ENCODE measurements around the gene OR2J2. TPM values are rescaled to one million over a fixed set of nuclear protein-coding genes. Genes with fewer than 3 reads are reported as not detected.
"Not testable (repeated sequence)": the region's sequence is repeated elsewhere in the genome, so short reads cannot be mapped to it uniquely, and the experiment has no call there.

OR2J2 gene
- polyA plus RNA-seq (2013, experiment 1 of 2; ENCODE audit: insufficient read length) = not detected
- not detected for polyA plus RNA-seq (2013, experiment 2 of 2; ENCODE audit: insufficient read length)

DNA sequence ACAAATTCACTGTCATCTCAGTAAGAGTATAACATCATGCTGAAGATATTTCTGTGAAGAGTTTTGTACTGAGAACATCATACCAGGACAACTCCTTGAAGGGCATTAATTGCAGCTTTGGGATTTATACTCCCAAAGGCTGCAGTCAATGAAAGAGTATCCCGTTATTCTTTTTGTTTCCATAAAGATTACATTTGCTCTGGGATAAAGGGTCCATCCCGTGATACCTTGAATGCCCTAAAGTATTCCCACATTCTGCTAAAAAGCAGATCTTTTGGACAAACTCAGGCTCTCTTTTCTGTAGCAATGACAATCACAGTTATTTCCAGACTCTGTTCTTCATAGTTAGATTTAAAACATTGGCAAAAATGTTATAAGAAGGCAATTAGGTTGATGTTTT lies at the start of gene OR2J2:
Gene OR2J2 (plus strand): TSS at position 301 of the 400 bp plus-strand sequence. CDS start 2,729 bp downstream, outside the sequence.
- not testable (repeated sequence) for DNase-seq

DNA sequence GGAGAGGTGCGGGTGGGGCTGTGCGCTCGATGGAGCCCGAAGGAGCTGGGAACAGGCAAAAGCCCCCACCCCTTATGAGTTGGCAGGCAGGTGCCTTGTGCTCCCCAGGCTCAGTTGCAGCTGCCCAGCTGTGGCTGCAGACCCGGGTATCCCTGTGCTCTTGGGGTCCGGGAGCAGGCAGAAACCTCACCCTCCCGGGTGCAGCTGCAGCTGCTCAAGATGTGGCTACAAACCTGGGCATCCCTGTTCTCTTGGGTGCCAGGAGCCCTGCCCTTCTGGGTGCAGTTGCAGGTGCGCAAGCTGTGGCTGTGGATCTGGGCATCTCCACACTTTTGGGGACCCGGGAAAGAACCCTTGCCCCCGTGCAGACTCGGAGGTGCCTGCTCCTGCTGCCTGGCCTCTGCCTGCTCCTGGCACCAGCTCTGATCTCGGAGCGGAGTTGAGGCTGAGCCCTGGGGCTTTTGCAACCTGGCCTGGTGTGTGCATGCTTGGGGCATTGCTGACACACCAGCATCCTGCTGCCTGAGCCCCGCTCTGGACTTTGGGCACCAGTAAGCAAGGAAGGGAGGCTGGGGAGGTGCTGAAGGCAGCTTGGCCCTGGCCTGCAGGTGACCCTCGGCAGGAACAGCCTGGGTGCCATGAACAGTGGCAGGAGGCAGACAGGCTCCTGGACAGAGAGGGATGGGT lies 41.2 kb upstream of the OR2J2 start:
- DNase-seq = no peak

DNA sequence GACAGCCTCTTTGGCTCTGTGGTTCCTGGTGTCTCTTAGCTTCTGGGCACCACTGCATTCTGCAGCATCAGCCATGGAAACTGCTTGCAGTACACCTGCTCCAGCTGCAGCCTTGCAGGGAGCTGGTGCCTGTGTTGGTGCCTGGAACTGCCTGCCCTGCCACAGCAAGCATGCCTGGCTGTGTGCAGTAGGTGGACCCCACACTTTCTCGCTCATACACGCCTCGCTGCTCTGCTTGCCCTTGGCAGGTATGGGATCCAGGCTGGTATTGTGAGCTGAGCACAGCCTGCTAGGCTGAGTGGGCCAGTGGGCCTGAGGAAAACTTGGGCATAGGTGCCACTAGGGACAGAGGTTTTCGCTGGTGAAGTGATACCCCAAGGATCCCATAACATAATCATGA lies 40.1 kb upstream of the OR2J2 start:
- DNase-seq = no peak

DNA sequence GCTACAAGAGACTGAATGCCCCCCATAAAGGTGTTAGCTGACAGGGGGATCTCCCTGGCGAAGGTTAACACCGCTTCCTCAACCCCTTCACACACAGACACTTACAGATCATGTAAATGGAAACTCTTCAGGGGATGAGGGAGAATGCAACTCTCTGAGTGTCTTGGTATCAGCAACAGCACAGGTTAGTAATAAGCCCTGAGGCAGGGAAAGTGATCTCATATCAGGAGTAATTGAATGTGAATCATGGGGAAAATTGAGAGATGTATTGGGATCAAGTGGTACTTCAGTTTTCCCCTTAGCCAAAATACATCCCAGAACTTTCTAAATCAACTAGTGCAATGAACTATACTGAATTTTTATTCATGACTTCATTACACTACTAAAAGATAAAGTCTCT lies 39.0 kb upstream of the OR2J2 start:
- no peak for DNase-seq

DNA sequence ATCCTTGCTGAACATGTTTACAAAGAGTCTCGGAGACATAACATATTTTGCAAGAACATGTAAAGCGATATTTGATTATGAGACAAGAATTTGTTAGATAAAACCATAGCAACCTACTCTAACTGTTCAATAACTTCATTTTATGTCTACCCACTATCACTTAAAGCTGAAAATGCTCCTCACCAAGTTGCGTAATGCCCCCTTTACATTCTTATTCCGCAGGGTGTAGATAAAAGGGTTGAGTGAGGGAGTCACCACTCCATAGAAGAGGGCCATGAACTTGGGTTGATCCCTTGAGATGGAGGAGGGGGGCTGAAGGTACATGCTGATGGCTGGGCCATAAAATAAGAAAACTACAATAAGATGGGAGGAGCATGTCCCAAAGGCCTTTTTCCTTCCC lies 33.0 kb upstream of the OR2J2 start:
- no peak for DNase-seq

DNA sequence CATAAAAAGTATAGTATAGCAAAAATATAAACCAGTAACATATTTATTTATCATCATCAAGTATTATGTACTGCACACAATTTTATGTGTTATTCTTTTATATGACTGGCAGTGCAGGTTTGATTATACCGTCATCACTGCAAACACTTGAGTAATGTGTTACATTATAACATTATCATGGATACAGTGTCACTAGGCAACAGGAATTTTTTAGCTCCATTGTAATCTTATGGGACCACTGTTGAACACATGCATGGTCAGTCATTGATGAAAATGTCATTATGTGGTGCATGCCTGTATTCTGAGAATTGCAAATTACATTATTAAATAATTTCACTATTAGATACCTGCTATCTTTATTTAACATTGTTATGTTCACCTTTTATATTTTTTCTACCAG lies 29.1 kb upstream of the OR2J2 start:
- no peak for DNase-seq

DNA sequence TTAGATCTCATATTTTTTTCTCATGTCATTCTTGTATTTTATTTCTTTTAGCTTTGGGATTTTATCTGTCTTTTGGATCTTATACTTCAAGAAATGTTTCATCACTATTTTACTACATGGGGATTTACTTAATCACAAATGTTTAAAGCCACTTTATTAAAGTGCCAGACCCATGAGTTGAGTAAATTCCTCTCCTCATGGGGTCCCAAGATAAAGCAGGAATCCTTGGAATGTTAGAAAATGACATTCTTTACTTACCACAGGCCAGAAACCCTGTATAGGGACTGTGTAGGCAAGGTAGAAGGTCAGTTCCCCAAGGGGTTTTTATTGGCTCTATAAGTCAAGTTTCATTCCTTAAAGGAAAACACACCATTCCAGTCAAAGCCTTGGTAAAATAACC lies 28.4 kb upstream of the OR2J2 start:
- no peak for DNase-seq

DNA sequence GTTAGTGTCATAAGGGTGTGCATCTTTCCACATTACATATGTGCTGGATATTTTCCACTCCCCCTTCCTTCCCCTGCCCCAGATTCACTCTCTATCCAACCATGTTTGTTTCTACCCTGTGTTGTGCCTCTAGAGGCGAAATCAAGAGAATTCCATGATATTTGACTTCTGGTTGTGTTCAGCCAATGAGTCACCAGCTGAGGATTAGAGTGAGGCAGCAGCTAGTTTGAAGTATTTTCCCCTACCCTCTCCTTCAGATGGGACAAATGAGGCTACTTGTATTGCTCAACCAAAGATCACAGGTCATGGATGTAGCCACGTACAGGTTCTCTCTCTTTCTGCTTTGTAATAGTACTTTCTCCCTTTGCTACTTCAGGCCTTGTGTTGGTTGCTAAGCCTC lies 24.5 kb upstream of the OR2J2 start:
- no peak for DNase-seq

DNA sequence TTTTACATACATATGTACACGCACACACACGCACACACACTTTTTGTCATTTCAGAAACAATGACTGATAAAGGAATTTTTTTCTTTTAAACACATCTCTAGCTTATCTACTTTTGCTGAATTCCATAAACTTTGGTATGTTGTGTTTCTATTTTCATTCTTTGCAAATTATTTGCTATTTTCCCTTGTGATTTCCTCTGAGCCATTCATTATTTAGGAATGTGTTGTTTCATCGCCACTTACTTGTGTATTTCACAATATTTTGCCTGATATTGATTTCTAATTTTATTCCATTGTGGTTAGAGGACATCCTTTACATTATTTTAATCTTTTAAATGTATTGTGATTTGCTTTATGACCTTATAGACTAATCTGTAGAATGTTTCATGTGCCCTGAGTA lies 23.6 kb upstream of the OR2J2 start:
- DNase-seq = no peak

DNA sequence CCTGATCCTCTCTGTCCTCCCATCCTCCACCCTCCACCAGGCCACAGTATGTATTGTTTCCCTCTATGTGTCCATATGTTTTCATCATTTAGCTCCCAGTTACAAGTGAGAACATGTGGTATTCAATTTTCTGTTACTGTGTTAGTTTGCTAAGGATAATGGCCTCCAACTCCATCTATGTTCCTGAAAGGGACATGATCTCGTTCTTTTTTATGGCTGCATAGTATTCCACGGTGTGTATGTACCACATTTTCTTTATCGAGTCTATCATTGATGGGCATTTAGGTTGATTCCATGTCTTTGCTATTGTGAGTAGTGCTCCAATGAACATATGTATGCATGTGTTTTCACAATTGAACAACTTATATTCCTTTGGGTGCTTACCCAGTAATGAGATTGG lies 21.3 kb upstream of the OR2J2 start:
- DNase-seq = not testable (repeated sequence)

DNA sequence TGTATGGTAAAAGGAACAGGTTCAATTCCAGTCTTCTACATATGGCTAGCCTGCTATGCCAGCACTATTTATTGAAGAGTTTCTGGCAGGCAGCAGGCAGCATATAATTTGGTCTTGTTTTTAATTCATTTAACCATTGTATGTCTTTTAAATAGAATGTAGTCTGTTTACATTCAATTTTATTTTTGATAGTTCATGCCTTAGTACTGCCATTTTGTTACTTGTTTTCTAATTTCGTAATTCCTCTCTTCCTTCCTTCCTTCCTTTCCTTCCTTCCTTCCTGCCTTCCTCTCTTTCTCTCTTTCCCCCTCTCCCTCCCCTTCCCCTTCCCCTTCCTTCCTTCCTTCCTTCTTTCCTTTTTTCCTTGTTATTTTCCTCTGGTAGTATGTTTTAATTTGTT lies 17.6 kb upstream of the OR2J2 start:
- no peak for DNase-seq

DNA sequence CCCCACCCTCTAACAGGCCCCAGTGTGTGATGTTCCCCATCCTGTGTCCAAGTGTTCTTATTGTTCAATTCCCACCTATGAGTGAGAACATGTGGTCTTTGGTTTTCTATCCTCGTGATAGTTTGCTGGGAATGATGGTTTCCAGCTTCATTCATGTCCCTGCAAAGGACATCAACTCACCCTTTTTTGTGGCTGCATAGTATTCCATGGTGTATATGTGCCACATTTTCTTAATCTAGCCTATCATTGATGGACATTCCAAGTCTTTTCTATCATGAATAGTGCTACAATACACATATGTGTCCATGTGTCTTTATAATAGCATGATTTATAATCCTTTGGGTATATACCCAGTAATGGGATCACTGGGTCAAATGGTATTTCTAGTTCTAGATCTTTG lies 15.5 kb upstream of the OR2J2 start:
- not testable (repeated sequence) for DNase-seq

DNA sequence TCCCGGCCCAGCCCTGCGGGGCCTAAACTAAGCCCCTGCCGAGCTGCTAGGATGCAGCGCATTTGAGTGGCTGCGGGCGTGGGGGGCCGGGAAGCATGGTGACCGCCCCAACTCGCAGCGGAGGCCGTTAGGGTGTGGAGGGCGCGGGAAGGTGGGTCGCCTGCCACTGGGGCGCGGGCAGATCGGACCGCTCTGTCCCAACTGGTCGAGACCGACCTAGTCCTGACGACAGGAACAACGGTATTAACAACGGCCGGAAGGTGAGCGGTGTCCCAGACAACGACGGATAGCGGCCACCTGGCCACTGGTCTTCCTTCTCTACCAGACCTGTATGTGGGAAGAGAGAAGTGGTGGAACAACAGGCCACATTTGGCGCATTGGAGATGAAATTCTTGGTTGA lies 10.8 kb upstream of the OR2J2 start:
- not testable (repeated sequence) for DNase-seq

DNA sequence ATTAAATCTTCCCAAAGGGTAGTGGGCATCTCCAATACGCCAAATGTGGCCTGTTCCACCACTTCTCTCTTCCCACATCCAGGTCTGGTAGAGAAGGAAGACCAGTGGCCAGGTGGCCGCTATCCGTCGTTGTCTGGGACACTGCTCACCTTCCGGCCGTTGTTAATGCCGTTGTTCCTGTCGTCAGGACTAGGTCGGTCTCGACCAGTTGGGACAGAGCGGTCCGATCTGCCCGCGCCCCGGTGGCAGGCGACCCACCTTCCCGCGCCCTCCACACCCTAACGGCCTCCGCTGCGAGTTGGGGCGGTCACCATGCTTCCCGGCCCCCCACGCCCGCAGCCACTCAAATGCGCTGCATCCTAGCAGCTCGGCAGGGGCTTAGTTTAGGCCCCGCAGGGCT lies 5.1 kb upstream of the OR2J2 start:
- not testable (repeated sequence) for DNase-seq

DNA sequence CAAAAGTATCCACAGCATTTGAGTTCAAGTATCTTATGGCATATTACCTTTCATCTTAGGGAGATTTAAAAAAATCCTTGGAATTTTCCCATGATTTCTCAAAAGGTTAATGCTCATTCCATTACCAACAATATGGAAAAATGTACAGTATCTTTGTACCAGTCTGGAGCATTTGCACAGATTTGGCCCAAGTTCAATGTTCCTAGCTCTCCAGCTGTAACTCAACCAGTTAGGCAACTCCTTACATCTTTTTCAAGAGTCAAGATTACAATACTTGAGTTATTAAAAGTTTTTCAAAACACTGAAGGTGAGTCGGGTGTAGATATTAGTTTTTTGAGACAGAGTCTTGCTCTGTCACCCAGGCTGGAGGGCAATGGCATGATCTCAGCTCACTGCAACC lies 1.0 kb downstream of the OR2J2 start:
- DNase-seq = no peak

DNA sequence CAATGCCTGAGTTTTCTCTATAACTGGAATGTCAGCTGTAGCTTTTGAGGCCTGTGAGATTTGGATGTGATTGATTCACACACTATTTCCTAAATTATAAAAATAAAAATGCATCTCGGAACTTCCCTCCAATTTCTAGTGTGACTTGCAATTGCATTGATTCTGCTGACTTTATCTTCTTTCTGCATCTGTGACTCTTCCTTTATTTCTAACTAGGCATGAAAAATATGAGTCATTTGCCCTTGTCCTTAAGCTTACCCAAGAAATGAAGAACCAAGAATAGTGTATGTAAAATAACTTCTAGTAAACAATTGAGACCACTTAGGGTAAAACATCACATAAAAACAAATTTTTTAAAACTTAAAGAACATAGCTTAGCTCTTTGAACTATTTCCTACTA lies 12.9 kb downstream of the OR2J2 start:
- DNase-seq = no peak

DNA sequence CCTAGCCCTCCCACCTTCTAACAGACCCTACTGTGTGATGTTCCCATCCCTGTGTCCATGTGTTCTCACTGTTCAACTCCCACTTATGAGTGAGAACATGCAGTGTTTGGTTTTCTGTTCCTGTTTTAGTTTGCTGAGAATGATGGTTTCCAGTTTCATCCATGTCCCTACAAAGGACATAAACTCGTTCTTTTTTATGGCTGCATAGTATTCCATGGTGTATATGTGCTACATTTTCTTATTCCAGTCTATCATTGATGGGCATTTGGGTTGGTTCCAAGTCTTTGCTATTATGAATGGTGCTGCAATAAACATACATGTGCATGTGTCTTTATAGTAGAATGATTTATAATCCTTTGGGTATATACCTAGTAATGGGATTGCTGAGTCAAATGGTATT lies 18.0 kb downstream of the OR2J2 start:
- DNase-seq = not testable (repeated sequence)

DNA sequence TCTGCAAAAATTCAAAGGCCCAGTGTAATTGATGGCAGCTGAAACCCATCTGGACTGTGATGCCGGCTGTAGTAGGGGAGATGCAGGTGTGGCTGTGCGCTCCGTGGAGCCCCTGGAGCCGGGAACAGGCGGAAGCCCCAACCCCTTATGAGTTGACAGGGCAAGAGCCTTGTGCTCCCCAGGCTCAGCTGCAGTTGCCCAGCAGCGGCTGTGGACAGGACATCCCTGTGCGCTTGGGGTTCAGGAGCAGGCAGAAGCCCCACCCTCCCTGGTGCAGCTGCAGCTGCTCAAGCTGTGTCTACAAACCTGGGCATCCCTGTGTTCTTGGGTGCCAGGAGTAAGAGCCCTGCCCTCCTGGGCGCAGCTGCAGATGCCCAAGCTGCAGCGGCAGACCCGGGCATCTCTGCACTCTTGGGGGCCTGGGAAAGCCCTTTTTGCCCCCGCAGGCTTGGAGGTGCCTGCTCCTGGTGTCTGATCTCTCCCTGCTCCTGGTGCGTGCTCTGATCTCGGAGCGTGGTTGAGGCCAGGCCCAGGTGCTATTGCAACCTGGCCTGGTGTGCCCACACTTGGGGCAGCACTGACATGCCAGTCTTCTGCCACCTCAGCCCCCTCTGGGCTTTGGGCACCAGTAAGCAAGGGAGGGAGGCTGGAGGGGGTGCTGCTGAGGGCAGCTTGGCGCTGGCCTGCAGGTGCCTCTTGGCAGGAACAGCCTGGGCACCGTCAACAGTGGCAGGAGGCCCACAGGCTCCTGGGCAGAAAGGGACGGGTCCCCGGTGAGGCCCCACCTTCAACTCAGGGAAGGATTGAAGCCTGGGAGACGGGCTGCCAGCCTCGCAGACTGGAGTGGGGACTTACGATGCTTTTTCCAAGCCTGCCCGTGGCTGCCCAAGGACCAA lies 30.3 kb downstream of the OR2J2 start:
- no peak for DNase-seq

DNA sequence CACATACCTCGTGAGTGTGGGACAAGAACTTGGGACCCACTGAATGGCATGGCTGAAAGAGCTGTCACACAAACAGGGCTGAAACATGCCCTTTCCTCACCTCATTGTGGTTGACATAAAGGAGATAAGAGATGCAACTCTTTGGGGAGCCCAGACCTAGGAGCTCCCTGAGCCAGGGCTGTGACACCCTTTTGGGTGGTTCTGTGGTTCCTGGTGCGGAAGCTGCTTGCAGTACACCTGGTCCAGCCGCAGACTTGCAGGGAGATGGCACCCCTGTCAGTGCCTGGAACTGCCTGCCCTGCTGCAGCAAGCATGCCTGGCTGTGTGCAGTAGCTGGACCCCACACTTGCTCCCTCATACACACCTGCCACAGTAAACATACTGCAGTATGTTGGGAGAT lies 31.3 kb downstream of the OR2J2 start:
- no peak for DNase-seq

DNA sequence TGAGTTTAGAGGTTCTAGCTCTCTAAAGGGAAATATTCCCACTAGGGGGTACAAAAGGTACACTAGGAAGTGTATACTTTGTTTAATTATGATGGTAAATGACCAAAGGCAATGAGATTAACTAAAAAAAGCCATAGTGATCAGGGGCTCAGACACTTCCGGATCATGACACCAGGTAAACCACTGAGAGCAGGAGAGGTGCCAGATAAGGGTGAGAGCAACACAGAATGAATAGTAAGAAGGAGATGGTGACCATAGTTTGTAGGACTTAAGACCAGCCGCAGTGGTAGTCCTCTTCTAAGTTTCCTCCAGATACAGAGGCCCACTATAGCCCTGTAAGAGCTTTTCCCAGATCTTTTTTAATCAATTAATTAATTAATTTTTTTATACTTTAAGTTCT lies 40.8 kb downstream of the OR2J2 start:
- DNase-seq = no peak

DNA sequence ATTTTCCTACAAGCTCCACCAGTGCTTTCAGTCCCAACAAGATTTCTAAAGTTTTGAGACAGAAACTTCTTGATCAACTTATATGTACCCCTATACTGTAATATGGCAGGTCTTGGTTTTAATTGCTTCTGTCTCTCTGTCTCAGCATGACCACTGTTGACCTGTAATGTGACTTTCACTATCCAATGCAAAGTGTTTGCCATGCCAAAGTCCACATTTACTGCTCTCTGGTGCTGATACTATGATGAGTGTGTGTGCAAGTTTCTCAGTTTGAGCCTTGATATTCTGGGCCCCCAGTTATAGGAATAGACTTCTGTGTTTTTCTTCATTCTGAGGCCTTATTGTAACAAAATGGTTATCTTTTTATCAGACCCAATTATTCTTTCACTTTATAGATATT lies 45.8 kb downstream of the OR2J2 start:
- DNase-seq = no peak

DNA sequence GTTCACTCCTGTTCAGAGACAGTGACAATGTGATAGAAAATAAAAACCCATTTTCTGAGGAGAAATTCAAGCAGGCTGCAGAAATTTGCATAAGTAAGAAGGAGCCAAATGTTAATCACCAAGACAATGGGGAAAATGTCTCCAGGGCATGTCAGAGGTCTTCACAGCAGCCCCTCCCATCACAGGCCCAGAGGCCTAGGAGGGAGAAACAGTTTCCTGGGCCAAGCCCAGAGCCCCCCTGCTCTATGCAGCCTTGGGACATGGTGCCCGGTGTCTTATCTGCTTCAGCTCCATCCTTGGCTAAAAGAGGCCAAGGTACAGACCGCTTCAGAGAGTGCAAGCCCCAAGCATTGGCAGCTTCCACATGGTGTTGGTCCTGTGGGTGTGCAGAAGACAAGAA lies 46.5 kb downstream of the OR2J2 start:
- DNase-seq = not testable (repeated sequence)

DNA sequence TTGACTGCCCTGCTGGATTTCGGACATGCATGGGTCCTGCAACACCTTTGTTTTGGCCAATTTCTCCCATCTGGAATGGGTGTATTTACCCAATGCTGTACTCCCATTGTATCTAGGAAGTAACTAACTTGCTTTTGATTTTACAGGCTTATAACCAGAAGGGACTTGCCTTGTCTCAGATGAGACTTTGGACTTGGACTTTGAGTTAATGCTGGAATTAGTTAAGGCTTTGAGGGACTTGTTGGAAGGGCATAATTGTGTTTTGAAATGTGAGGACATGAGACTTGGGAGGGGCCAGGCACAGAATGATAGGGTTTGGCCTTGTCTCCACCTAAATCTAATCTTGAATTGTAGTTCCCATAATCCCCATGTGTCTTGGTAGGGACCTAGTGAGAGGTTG lies 47.3 kb downstream of the OR2J2 start:
- not testable (repeated sequence) for DNase-seq

All from fibroblast of skin of scalp (primary cell).